Esophagus mucosa (tissue), 1 donor: ENCODE data around the gene ATRNL1. TPM values are rescaled to one million over a fixed set of nuclear protein-coding genes. Genes with fewer than 3 reads are reported as not detected.
A peak's percentile ranks its signal among the peaks of the same experiment; 100 is the strongest.

Source experiments
- ATAC-seq: fragments of 200-7000 bp; cut with Tn5 transposase; one replicate; pipeline ENCODE4 v1.9.1; 2020
- total RNA-seq: library from RNA; stranded (reverse); gene quantifications from one replicate; pipeline ENCODE4 v1.2.4, GENCODE V29; 2023
- donor health status: DM: yes; HTN: yes; CAD: no.

The ATRNL1 gene
- 1.3 TPM for total RNA-seq

- ATAC-seq, result peak; percentile 59
Measured at GRCh38 chr10:115093286-115093775, at the start of gene ATRNL1. Gene ATRNL1 (plus strand): TSS chr10:115093365. CDS start chr10:115093751, 386 bp downstream.

- no peak for ATAC-seq
Measured at GRCh38 chr10:115043719-115044118, 49.4 kb upstream of the ATRNL1 start.

GRCh38 chr10:115044891-115045290 lies 48.3 kb upstream of the ATRNL1 start:
- ATAC-seq, result no peak

DNA sequence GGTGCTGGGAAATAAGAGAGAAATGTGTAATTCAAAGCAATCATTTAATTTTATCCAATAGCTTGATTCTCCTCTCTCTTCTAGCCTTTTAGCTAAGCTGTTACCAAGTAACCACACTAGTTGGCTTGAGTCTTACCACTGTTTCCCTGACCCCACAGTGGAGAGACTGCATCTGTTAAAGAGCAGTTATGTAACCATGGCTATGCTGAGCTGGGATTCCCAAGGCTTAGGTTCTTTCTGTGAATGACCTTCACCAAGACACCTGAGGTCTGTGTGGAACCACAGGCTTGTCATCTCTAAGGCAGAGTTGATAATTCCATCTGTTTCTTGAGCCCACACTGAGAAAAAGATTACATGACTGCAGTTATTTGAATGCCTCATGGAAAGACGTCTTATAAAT lies 47.7 kb upstream of the ATRNL1 start:
- ATAC-seq, result no peak

- ATAC-seq, result no peak
Measured at GRCh38 chr10:115046686-115047236, 46.4 kb upstream of the ATRNL1 start.

DNA sequence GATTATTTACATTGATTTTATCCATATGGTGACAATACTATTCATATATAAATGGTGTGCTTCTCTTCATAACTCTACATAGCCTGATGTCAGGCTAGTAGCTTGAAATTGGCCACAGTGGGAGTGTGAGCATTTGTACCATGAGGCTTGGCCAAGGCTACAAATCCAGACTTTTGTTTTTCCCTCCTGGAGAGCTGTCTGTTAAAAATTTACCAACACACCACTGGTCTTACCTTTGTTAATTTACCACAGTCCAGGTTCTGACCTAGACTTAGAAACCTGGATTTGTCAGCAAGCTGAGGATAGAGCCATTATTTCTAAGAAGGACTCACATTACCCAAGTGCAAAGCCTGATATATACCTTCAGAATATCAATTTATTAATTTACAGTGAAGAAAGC lies 45.5 kb upstream of the ATRNL1 start:
- no peak for ATAC-seq

DNA sequence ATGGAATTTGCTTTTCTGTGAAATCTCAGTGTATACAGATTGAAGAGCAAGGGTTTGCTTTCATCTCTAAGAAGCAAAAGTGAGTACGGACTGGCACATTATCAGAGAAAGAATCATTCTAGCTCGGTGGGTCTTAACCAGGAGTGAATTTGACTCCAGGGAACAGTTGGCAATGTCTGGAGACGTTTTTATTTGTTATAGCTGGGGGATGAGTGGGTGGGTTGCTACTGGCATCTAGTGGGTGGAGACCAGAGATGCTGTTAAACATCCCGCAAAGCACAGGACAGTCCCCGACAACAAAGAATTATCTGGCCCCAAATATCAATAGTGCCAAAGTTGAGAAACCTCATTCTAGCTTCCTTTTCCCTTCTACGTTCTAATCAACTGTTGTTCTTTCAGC lies 43.8 kb upstream of the ATRNL1 start:
- no peak for ATAC-seq

DNA sequence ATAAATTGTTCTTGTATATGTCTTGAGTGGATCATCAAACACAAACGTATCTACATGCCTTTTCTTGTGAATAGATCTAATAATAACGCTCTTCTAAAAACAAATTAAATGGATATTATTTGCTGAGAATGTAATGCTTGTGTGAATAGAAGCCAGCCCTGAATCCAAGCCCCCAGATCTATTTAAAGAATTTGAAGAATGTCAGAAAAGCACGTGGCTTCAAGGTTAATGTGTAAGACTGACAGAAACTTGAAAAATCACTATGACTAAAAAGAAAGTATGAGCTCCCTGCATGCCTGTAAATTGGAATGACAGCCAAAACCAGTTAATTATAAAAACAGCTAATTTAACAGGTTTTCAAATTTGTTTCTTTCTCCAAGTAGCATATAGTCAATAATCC lies 43.2 kb upstream of the ATRNL1 start:
- ATAC-seq, result no peak

DNA sequence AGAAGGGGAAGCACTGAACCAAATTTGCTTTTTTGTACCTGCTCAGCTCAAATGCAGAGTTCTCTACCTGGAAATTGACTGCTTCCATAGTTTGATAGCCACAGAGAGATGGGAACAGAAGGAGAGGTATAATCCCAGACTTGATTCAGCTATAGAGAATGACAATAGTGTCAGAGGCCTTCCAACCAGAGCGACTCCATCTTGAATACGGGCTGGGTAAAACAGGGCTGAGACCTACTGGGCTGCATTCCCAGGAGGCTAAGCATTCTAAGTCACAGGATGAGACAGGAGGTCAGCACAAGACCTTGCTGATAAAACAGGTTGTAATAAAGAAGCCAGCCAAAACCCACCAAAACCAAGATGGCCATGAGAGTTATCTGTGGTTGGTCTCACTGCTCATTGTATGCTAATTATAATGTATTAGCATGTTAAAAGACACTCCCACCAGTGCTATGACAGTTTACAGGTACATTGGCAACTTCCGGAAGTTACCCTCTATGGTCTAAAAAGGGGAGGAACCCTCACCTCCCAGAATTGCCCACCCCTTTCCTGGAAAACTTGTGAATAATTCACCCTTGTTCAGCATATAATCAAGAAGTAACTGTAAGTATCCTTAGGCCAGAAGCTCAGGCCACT lies 42.7 kb upstream of the ATRNL1 start:
- no peak for ATAC-seq

DNA sequence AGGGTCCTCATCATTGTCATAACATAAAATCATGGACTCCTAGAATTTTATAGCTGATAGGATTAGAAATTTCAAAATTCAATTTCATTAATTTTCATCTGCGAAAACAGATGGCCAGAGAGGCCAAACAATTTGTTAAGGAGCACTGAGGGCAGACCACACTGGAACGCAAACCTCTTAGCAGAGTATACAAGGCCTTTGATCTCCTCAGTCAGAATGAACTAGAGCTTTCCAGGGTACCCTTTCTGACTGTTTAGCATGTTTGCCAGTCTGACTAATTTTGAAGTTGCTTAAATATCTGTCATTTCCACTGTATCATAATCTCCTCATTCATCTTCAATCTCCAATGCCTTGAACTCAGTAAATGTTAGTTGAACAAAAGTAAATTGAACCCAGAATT lies 41.9 kb upstream of the ATRNL1 start:
- ATAC-seq, result no peak

DNA sequence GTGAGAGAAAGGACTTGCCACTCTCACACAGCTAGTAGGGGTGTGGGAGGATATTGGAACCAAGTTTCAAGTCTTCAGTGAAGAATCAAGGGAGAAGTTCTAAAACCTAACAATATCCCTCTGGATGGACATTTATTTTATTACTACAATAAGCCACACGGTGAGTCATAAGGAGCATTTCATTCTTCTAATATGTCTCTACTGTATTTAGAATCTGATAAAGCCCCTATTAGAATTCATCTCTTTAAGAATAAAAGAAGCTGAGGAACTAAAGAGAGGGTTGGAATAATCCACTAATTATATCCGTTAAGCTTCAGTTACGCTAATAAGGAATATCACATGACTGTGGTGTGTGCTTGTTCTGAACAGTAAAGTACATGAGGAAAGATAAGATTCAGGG lies 40.9 kb upstream of the ATRNL1 start:
- no peak for ATAC-seq

DNA sequence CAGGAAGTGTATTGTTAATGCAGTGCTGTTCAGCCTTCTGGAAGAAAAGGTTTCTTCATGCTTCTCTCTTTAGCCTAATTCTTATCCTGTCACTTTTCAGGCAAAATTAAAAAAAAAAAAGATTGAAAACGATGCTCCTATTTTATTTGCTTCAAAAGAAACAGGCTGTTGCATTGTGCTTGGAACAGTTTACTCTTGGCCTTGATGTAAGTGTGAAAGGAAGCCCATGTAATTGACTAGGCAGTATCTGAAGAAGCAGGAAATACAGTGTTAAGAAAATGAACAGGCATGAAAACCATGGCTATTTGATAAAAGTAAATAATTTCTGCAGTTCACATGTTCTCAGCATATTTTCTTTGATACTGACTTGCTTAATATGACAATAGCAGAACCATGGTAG lies 40.4 kb upstream of the ATRNL1 start:
- no peak for ATAC-seq

GRCh38 chr10:115056186-115056585 lies 37.0 kb upstream of the ATRNL1 start:
- no peak for ATAC-seq

DNA sequence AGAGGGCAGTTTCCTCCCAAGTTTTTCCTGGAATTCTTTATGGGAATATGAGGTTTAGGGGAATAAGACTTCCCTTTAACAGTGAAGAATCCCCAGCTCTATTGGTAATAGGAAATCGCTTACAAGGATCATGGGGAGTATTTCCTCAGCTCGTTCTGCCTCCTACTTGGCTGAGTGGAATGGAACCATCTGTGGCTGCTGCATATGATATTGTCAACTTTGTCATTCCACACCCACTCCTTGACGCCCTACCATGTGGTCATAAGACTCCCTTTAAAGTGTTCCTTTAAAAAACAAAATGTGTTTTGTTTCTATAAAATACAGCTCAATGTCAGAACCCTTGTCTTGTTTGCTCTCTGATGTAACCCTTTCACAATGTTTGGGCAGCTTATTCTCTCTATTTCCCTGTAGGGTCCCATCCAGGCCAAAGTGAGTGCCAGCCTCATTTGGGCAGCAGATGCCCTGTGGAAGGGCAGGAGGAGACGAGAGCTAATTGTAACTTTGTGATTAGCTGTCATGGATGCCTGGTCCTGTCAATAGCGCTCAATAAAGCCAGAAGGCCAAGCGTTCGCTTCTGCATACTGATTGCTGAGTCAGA lies 33.8 kb upstream of the ATRNL1 start:
- no peak for ATAC-seq

GRCh38 chr10:115063701-115064658 lies 29.2 kb upstream of the ATRNL1 start:
- no peak for ATAC-seq

- ATAC-seq, result no peak
Measured at GRCh38 chr10:115065801-115066200, 27.4 kb upstream of the ATRNL1 start.

DNA sequence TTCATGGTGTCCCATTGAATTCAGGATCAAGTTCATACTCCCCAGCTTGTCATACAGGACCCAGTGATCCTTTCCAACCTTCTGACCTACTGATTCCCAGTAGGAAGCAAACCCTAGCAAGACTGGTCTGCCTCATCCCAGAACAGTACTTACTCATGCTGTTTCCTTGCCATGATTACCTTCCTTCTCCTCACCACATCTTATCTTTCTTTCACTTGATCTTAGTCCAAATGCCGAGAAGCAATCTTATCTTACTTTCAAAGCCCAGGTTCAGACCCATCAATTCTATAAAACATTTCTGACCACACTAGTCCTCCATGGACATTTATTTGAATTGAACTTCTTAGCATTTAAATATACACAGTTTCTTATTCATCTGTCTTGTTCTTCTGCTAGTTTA lies 26.6 kb upstream of the ATRNL1 start:
- no peak for ATAC-seq

DNA sequence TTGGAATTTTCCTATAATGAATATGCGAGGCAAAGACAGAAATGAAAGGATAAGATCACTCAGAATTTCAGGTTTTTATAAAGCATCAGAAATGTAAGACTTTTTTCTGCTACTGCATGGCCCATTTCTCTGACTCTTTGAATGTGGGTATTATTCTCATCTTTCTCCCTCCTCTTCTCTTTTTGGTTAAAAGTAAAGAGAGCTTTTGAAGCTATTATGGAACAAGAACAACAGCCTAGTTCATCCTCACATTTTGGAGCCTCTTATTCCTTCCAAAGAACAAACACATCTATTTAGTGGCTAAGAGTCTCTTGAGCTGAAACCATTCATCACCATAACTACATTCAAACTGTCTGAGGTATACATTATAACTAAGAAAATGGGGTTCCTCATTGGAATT lies 19.4 kb upstream of the ATRNL1 start:
- ATAC-seq, result no peak

DNA sequence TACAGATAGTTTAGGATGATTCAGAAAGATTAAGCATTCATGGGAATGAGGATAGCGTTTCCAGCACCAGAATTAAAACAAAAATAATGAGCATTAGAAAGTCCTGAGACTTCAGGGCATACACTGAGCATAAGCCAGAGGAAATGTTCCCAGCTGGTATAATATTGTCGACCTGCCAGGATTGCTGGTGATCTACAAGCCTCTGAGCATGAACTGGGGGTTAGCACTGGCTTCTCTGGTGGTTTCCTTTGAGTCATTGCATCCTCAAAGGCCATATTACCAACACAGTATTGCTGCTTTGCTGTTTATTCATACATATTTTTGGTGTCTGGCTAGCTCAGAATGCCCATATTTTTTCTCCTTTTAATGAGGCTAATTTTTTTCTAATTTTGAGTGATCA lies 10.7 kb upstream of the ATRNL1 start:
- no peak for ATAC-seq

DNA sequence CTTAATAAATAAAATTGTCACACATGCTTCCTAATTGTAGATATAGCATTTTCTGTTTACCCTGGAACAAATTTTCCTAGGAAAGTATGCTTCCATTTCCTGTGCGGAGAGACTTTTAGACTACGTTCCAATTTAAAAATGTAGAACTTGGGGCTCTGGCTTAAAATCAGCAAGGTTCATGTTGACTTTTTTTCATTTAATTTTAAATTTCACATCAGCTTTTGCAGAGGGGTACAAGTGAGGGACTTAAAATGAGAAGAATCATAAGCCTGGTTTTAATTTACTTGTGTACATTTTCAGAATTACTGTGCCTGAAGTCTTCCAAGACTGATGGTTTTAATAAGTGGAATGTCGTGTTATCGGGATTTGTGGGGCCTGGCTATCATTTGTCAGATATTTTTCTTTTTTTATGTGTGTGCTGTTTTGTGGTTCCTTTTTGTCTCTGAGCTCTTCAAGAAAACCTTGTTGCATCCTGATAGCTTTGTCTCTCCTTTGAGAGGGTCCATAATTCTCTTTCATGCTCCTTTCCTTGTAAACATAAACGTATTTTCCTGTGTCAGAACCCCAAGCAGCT lies 8.8 kb upstream of the ATRNL1 start:
- no peak for ATAC-seq

GRCh38 chr10:115091161-115091560 lies 2.0 kb upstream of the ATRNL1 start:
- no peak for ATAC-seq

DNA sequence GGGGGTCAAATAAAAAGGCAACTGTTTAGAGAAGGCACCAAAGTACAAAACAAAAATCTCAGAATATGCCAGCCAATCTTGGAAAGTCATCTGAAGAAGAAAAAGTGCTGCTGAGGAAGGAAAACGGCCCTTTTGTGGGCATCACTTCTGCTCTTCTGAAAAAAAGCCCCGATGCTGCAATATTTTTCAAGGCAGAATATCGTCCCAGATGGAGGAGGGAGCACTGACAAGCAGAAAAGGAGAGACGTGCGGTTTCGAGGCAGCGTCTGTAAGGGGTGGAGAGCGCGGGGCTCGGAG lies 959 bp upstream of the ATRNL1 start:
- no peak for ATAC-seq
